Muscle layer of colon (tissue), 2 donors: ENCODE measurements around the gene TNFAIP6.
"Not testable (repeated sequence)": the region's sequence is repeated elsewhere in the genome, so short reads cannot be mapped to it uniquely, and the experiment has no call there.

Experiments
- H3K27ac ChIP-seq: one replicate; pipeline ENCODE4 v1.7.0; 2013; ENCODE audit warnings: low read depth, mild to moderate bottlenecking, low read length, moderate library complexity
- H3K27me3 ChIP-seq, 2 donors: one replicate each; pipeline ENCODE4 v1.7.0; 2013; ENCODE audit warnings: low read length in 2 of 2, mild to moderate bottlenecking in 2 of 2; ENCODE audit not compliant: insufficient read depth in 2 of 2, control insufficient read depth in 1 of 2
- H3K36me3 ChIP-seq: one replicate; pipeline ENCODE4 v1.7.0; 2013; ENCODE audit warnings: mild to moderate bottlenecking, low read length; ENCODE audit not compliant: insufficient read depth
- H3K4me1 ChIP-seq: one replicate; pipeline ENCODE4 v1.7.0; 2013; ENCODE audit warnings: mild to moderate bottlenecking, low read length; ENCODE audit not compliant: insufficient read depth
- H3K4me3 ChIP-seq, 2 donors: one replicate each; pipeline ENCODE4 v1.7.0; 2013; ENCODE audit warnings: low read length in 2 of 2, low read depth in 1 of 2, mild to moderate bottlenecking in 1 of 2, moderate library complexity in 1 of 2
- H3K9ac ChIP-seq: one replicate; pipeline ENCODE4 v1.7.0; 2013; ENCODE audit warnings: low read length
- H3K9me3 ChIP-seq: one replicate; pipeline ENCODE4 v1.7.0; 2013; ENCODE audit warnings: mild to moderate bottlenecking, low read length
- donor health status: abdominal sarcoma.
- donor health status: Adenocarcinoma of cecum.

TNFAIP6 gene

DNA sequence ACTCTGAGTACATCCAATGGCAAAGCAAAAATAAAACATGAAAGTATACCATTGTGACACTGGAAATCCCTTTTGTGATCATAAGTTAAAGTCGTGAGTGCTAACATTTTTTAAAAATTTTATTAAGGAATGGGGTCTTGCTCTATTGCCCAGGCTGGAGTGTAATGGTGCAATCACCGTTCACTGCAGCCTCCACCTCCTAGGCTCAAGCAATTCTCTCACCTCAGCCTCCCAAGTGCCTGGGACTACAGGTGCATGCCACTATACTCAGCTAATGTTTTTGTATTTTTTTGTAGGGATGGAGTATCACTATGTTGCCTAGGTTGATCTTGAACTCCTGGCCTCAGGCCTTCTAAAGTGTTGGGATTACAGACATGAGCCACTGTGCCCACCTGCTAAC, 14.3 kb upstream of the TNFAIP6 start:
- H3K36me3 ChIP-seq, result no peaks in the 10 kb centered on the region
- no peak overlapping the region for H3K4me3 ChIP-seq
- no peaks in the 10 kb centered on the region for H3K9me3 ChIP-seq
- no peaks in the 10 kb centered on the region for H3K4me1 ChIP-seq
- no peak overlapping the region for H3K27ac ChIP-seq
- H3K9ac ChIP-seq, result no peak overlapping the region
- no peaks in the 10 kb centered on the region for H3K27me3 ChIP-seq

GRCh38 chr2:151344191-151344590, 13.2 kb upstream of the TNFAIP6 start:
- H3K36me3 ChIP-seq, H3K4me3 ChIP-seq, H3K4me1 ChIP-seq, H3K27me3 ChIP-seq, H3K27ac ChIP-seq, H3K9me3 ChIP-seq, H3K9ac ChIP-seq: not testable (repeated sequence)

- no peaks in the 10 kb centered on the region for H3K9me3 ChIP-seq
Observed at GRCh38 chr2:151344906-151345305, 12.5 kb upstream of the TNFAIP6 start.

GRCh38 chr2:151347294-151347693, 10.1 kb upstream of the TNFAIP6 start:
- Histone ChIP-seq H3K4me3 (no peak overlapping the region), H3K9ac (no peak overlapping the region), H3K27ac (no peak overlapping the region), H3K27me3 (no peaks in the 10 kb centered on the region), H3K4me1 (no peaks in the 10 kb centered on the region), H3K9me3 (no peaks in the 10 kb centered on the region), H3K36me3 (no peaks in the 10 kb centered on the region)

More at GRCh38 chr2:151344906-151345305, 12.5 kb upstream of the TNFAIP6 start:
- Histone ChIP-seq H3K36me3 (no peaks in the 10 kb centered on the region), H3K4me1 (no peaks in the 10 kb centered on the region), H3K4me3 (no peak overlapping the region), H3K9ac (no peak overlapping the region), H3K27ac (no peak overlapping the region), H3K27me3 (no peaks in the 10 kb centered on the region)

GRCh38 chr2:151347906-151348305, 9.5 kb upstream of the TNFAIP6 start:
- no peaks in the 10 kb centered on the region for H3K4me1 ChIP-seq
- H3K36me3 ChIP-seq, result no peaks in the 10 kb centered on the region
- H3K9ac ChIP-seq, result no peak overlapping the region
- no peak overlapping the region for H3K4me3 ChIP-seq
- no peak overlapping the region for H3K27ac ChIP-seq
- H3K27me3 ChIP-seq, result no peaks in the 10 kb centered on the region
- H3K9me3 ChIP-seq, result no peaks in the 10 kb centered on the region

- H3K9ac ChIP-seq, result no peak overlapping the region
- H3K4me1 ChIP-seq, result no peaks in the 10 kb centered on the region
- H3K27me3 ChIP-seq, result no peaks in the 10 kb centered on the region
- H3K4me3 ChIP-seq, result no peak overlapping the region
- no peaks in the 10 kb centered on the region for H3K36me3 ChIP-seq
- no peaks in the 10 kb centered on the region for H3K9me3 ChIP-seq
- no peak overlapping the region for H3K27ac ChIP-seq
Observed at GRCh38 chr2:151350579-151351195, 6.7 kb upstream of the TNFAIP6 start.

DNA sequence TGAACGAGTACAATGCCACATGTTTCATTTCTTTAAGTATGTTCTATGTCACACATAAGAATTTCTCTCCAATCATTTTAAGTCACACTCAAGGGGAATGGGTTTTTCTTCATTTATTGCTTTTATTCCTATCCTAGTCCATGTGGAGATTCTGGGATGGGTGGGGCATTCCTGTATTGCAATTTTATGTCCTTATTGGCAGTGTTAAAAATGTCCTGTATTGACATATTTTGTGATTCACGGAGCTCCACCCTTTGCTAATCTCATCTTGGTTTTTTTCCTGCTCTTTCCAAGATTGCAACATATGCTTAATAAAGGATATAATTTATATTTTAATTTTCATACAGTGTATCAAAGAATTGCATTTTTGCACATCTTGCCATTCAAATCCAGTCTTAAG, 3.4 kb upstream of the TNFAIP6 start:
- Histone ChIP-seq H3K4me3 (no peak overlapping the region), H3K27me3 (no peaks in the 10 kb centered on the region), H3K4me1 (no peaks in the 10 kb centered on the region), H3K36me3 (no peaks in the 10 kb centered on the region), H3K27ac (no peak overlapping the region), H3K9me3 (no peaks in the 10 kb centered on the region), H3K9ac (no peak overlapping the region)

- H3K4me3 ChIP-seq, result no peak overlapping the region
- no peak overlapping the region for H3K27ac ChIP-seq
- no peaks in the 10 kb centered on the region for H3K4me1 ChIP-seq
- no peaks in the 10 kb centered on the region for H3K36me3 ChIP-seq
- H3K9ac ChIP-seq, result no peak overlapping the region
- H3K9me3 ChIP-seq, result no peaks in the 10 kb centered on the region
- no peaks in the 10 kb centered on the region for H3K27me3 ChIP-seq
Observed at GRCh38 chr2:151354807-151355206, 2.6 kb upstream of the TNFAIP6 start.

- Histone ChIP-seq H3K27ac (no peak overlapping the region), H3K36me3 (no peaks in the 10 kb centered on the region), H3K27me3 (no peaks in the 10 kb centered on the region), H3K4me1 (no peaks in the 10 kb centered on the region), H3K9me3 (no peaks in the 10 kb centered on the region), H3K9ac (no peak overlapping the region), H3K4me3 (no peak overlapping the region)
Observed at GRCh38 chr2:151358166-151358970, 976 bp downstream of the TNFAIP6 start.

- no peak overlapping the region for H3K4me3 ChIP-seq
- H3K36me3 ChIP-seq, result no peaks in the 10 kb centered on the region
- no peaks in the 10 kb centered on the region for H3K27me3 ChIP-seq
- H3K9me3 ChIP-seq, result no peaks in the 10 kb centered on the region
- no peak overlapping the region for H3K27ac ChIP-seq
- no peaks in the 10 kb centered on the region for H3K4me1 ChIP-seq
- H3K9ac ChIP-seq, result no peak overlapping the region
Observed at GRCh38 chr2:151359768-151360461, 2.5 kb downstream of the TNFAIP6 start.

DNA sequence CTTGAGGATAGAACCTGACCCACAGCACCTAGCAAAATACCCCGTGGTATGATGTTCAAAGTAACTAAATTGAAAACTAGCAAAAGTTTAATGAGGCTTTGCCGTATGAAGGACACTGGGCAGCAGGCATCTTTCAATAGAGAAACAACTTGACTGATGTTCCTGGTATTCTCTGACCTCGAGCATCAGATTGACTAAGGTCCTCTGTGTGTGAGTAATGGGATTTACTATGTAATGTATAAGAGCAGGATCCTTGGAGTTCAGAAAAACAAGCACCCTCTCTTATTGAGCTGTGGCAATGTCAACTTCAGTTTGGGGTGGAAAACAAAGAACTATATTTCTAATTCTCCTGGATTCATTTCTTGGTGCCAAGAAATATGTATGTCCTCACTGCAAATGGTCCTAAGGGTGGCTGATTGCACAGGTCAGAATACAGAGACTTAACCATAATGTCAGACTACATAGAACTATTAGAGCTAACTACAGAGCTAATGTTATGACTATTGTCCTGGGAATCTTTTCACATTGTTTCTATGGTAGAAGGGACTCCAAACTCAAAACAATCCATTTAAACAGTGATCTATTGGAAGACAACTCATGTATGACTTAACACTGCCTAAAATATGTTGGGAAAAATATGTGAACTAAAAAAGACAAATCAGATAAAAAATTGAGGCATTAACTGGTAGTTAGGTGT, 4.4 kb downstream of the TNFAIP6 start:
- Histone ChIP-seq H3K4me3 (no peak overlapping the region), H3K9ac (no peak overlapping the region), H3K27ac (no peak overlapping the region), H3K9me3 (no peaks in the 10 kb centered on the region), H3K36me3 (no peaks in the 10 kb centered on the region), H3K27me3 (no peaks in the 10 kb centered on the region), H3K4me1 (no peaks in the 10 kb centered on the region)
